LNCAP (cell line): ENCODE results near the gene GSTM1.
"Not testable (repeated sequence)": the region's sequence is repeated elsewhere in the genome, so short reads cannot be mapped to it uniquely, and the experiment has no call there.

Experiments used
- CTCF ChIP-seq: fragments of 450-650 bp; IDR thresholded peaks from 2 replicates; pipeline ENCODE4 v1.5.1; 2017; ENCODE audit warnings: mild to moderate bottlenecking

GSTM1 gene

DNA sequence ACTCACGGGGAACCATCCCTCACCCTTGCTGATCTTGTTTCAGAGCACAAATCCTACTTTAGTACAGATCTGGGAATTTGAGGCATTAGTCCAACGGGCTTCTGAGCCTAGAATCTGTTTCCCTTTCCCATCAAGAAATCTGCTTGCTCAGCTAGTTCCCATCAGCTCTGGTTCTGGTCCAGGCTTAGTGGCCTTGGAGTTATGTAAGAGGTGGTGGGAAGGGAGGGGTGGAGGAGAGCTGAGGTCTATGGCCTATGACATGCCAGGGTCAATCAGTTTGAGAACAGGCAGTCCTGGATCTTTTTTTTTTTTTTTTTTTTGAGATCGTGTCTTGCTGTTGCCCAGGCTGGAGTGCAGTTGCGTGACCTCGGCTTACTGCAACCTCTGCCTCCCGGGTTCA, 4.1 kb downstream of the GSTM1 start:
- TF ChIP-seq CTCF = no peak

GRCh38 chr1:109697066-109697465, 9.4 kb downstream of the GSTM1 start:
- TF ChIP-seq CTCF = no peak

GRCh38 chr1:109704173-109704572, 16.6 kb downstream of the GSTM1 start:
- TF ChIP-seq CTCF = no peak

DNA sequence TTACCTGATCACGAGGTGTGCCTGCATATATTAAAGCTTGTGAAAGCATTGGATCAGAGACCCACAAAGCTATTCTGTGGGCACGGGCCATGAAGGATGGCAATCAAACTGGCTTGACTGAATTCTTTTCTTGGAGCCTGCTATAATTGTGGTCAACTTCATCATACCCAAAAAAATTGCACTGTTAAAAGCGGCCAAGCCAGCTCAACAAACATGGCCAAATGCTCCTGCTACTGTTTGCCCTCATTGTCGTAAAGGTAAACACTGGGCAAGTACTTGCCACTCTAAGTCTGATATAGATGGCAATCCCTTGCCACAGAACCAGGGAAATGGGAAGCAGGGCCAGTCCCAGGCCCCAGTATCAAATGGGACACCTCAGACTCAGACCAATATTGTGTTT, 17.8 kb downstream of the GSTM1 start:
- TF ChIP-seq CTCF = no peak

- TF ChIP-seq CTCF = not testable (repeated sequence)
Measured at GRCh38 chr1:109711593-109712320, 24.1 kb downstream of the GSTM1 start, which contains the start of gene GSTM5. Gene GSTM5 (plus strand): TSS chr1:109712251. CDS start chr1:109712313, 62 bp downstream.

- no peak for TF ChIP-seq CTCF
Measured at GRCh38 chr1:109712321-109712864, 24.8 kb downstream of the GSTM1 start.

- TF ChIP-seq CTCF = no peak
Measured at GRCh38 chr1:109713636-109714035, 26.0 kb downstream of the GSTM1 start.
